Gastrocnemius medialis (tissue), 4 donors: ENCODE results near the gene CHSY1. TPM values are rescaled to one million over a fixed set of nuclear protein-coding genes. Genes with fewer than 3 reads are reported as not detected.

Source experiments
- ATAC-seq, 2 donors: fragments of 150-250 bp; one replicate each; pipeline ENCODE4 v1.9.1; 2016
- DNase-seq, 2 donors: peaks; one replicate each; pipeline ENCODE4 v3.0.0-alpha.2; 2019
- H3K27ac ChIP-seq, 4 donors: fragments of 200-600 bp; sonication (generic); 1 replicate in 1 of 4; 2 replicates in 3 of 4; pipeline ENCODE4 v1.5.1; 2016 to 2018; ENCODE audit warnings: mild to moderate bottlenecking in 2 of 4, moderate library complexity in 1 of 4
- H3K27me3 ChIP-seq, 3 donors: fragments of 200-600 bp; sonication (generic) in 2 of 3; 1 replicate in 1 of 3; 2 replicates in 2 of 3; pipeline versions ENCODE4 v1.5.1 to v1.6.0; 2016 to 2019; ENCODE audit warnings: mild to moderate bottlenecking in 1 of 3, moderate library complexity in 1 of 3
- H3K36me3 ChIP-seq, 2 donors: fragments of 200-600 bp; sonication (generic) in 1 of 2; one replicate each; pipeline ENCODE4 v1.5.1; 2017 to 2018
- H3K4me1 ChIP-seq, 2 donors: fragments of 200-600 bp; sonication (generic) in 1 of 2; one replicate each; pipeline ENCODE4 v1.5.1; 2016 to 2017; ENCODE audit warnings: mild to moderate bottlenecking in 2 of 2
- H3K4me3 ChIP-seq, 4 donors: fragments of 200-600 bp; sonication (generic) in 3 of 4; 1 replicate in 1 of 4; 2 replicates in 3 of 4; pipeline ENCODE4 v1.5.1; 2016 to 2019; ENCODE audit warnings: mild to moderate bottlenecking in 2 of 4
- H3K9me3 ChIP-seq, 3 donors: fragments of 200-600 bp; sonication (generic) in 2 of 3; 1 replicate in 1 of 3; 2 replicates in 2 of 3; pipeline ENCODE4 v1.5.1; 2016 to 2019
- CTCF ChIP-seq, 5 experiments: fragments of 450-650 bp in 3 of 5; fragments of 200-600 bp in 2 of 5; sonication (generic) in 2 of 5; IDR thresholded peaks in 4 of 5; conservative IDR thresholded peaks in 1 of 5; 1 replicate in 4 of 5; 2 replicates in 1 of 5; pipeline ENCODE4 v1.5.1; 2016 to 2019; ENCODE audit warnings: antibody characterized with exemption in 5 of 5, mild to moderate bottlenecking in 3 of 5, moderate library complexity in 3 of 5
- POLR2A ChIP-seq, 2 donors: fragments of 450-650 bp; IDR thresholded peaks; one replicate each; pipeline ENCODE4 v1.6.1; 2017; ENCODE audit warnings: antibody characterized with exemption in 2 of 2, mild to moderate bottlenecking in 2 of 2, moderate library complexity in 2 of 2
- in situ Hi-C, 4 donors: fragments of 200-750 bp; cut with MboI; loops; one replicate each; pipeline versions ENCODE4 v1.15.0 to v1.8.0; 2017; ENCODE audit warnings: low sequenced_read_pairs in 4 of 4
- intact Hi-C: fragments of 100-400 bp; cut with DNase I; formaldehyde crosslinking; loops from one replicate; pipeline ENCODE4 v1.15.1; 2023; ENCODE audit warnings: low total_unique reads
- total RNA-seq, 4 donors: library from RNA; depleted of rRNA; stranded (reverse); fragments of >200 nt; gene quantifications; one replicate each; pipeline versions ENCODE4 v1.1.0 to v1.2.3, GENCODE V29; 2016

CHSY1 gene
- total RNA-seq, 4 donors from 2014 or later, result 4.6 to 8.3 (median 7.1) TPM

DNA sequence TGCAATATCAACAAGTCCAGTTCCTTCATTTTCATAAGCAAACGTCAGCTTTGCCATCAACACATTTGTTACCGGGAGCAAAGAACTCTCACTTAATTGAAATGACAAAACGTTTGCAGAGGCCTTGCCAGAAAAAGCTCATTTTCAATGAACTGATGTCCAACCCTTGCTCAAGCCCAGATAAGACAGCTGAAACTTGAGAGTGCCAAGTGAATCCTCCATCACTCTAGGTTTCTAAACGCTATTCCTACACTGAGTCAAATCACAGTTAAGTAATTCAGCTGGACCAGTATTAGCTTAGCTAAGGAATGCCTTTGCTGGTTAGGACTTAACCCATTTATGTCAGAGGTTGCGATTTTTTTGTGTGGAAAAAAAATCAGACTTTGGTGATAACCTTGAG is 11.5 kb downstream of the CHSY1 start:
- H3K36me3 ChIP-seq, result peaks cover 0 to under 1% of the 10 kb centered on the region in 2 donors
- intact Hi-C loops, result no loop called here
- H3K4me1 ChIP-seq, result peaks cover 36 to 60% of the 10 kb centered on the region in 2 donors
- in situ Hi-C loops, result loop anchor here in 1 of 4 donors (10.0 kb wide), 1 partner anchor 66 kb away; no protein-coding TSS in a partner anchor
- peak overlapping the region in 1 of 4 donors; percentile 4 for H3K27ac ChIP-seq
- H3K4me3 ChIP-seq, result no peak overlapping the region
- no peaks in the 10 kb centered on the region for H3K9me3 ChIP-seq
- TF ChIP-seq CTCF (IDR thresholded peaks at IDR 0.05 in 4 of 5, conservative IDR thresholded peaks at IDR 0.05 in 1 of 5) (no peak), POLR2A (IDR thresholded peaks at IDR 0.05) (no peak)
- DNase-seq, result peak in 1 of 2 donors; percentile 19
- peak; percentile 84 to 91 for ATAC-seq
- no peaks in the 10 kb centered on the region for H3K27me3 ChIP-seq

- Histone ChIP-seq H3K27ac (peak overlapping the region in 2 of 4 donors; percentile 2 to 20), H3K9me3 (no peaks in the 10 kb centered on the region), H3K4me3 (no peak overlapping the region), H3K4me1 (peaks cover 33 to 56% of the 10 kb centered on the region in 2 donors), H3K36me3 (peaks cover 0 to 7% of the 10 kb centered on the region in 2 donors), H3K27me3 (no peaks in the 10 kb centered on the region)
- in situ Hi-C loops (loop anchor here in 1 of 4 donors (10.0 kb wide), 1 partner anchor 65 kb away; no protein-coding TSS in a partner anchor), intact Hi-C loops (no loop called here)
- no peak for ATAC-seq
- DNase-seq, result no peak
- no peak for TF ChIP-seq CTCF (IDR thresholded peaks at IDR 0.05 in 4 of 5, conservative IDR thresholded peaks at IDR 0.05 in 1 of 5)
- no peak for TF ChIP-seq POLR2A (IDR thresholded peaks at IDR 0.05)
These were observed 12.1 kb downstream of the CHSY1 start for GRCh38 chr15:101239724-101240136.

DNA sequence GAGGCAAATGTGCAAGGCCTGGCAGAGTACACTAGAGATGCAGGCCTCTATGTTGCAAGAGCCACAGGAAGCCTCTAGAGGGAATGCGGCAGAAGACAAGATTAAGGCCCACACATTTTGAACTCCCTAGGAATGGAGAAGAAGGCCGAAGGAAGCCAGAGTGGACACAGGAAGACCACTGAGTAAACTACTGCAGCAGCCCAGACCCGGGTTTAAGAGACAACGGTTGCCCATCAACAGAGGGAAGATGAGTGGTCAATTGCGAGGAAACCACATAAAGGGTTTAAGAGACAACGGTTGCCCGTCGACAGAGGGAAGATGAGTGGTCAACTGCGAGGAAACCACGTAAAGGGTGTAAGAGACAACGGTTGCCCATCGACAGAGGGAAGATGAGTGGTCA is 14.6 kb downstream of the CHSY1 start:
- no peak overlapping the region for H3K27ac ChIP-seq
- H3K36me3 ChIP-seq, result peaks cover 0 to 15% of the 10 kb centered on the region in 2 donors
- DNase-seq, result no peak
- in situ Hi-C loops, result no loop called here
- TF ChIP-seq CTCF (IDR thresholded peaks at IDR 0.05 in 4 of 5, conservative IDR thresholded peaks at IDR 0.05 in 1 of 5) (no peak), POLR2A (IDR thresholded peaks at IDR 0.05) (no peak)
- intact Hi-C loops, result no loop called here
- ATAC-seq, result no peak
- H3K9me3 ChIP-seq, result no peaks in the 10 kb centered on the region
- H3K4me1 ChIP-seq, result peaks cover 31 to 44% of the 10 kb centered on the region in 2 donors
- H3K4me3 ChIP-seq, result no peak overlapping the region
- no peaks in the 10 kb centered on the region for H3K27me3 ChIP-seq

- ATAC-seq (no peak), DNase-seq (no peak)
- in situ Hi-C loops, result no loop called here
- intact Hi-C loops, result no loop called here
- H3K4me3 ChIP-seq, result no peak overlapping the region
- TF ChIP-seq CTCF (IDR thresholded peaks at IDR 0.05 in 4 of 5, conservative IDR thresholded peaks at IDR 0.05 in 1 of 5), result no peak
- TF ChIP-seq POLR2A (IDR thresholded peaks at IDR 0.05), result no peak
- no peak overlapping the region for H3K27ac ChIP-seq
- peaks cover 0 to 15% of the 10 kb centered on the region in 2 donors for H3K36me3 ChIP-seq
- H3K27me3 ChIP-seq, result no peaks in the 10 kb centered on the region
- H3K4me1 ChIP-seq, result peaks cover 14 to 18% of the 10 kb centered on the region in 2 donors
- H3K9me3 ChIP-seq, result no peaks in the 10 kb centered on the region
These were observed 18.1 kb downstream of the CHSY1 start for GRCh38 chr15:101233651-101234280.
